Urothelium cell line (cell line): ENCODE measurements around the gene DENND1A.
A peak's percentile ranks its signal among the peaks of the same experiment; 100 is the strongest.

Source experiments
- DNase-seq: peaks from one replicate; pipeline ENCODE4 v3.0.0; 2011; ENCODE audit warnings: low spot score, mixed read lengths
- FAIRE-seq: peaks from 2 replicates; lab custom pipeline; 2011; peaks lifted over from hg19 to GRCh38; lab: Jason Lieb, UNC

DENND1A gene

GRCh38 chr9:123868002-123868401, 61.9 kb downstream of the DENND1A start:
- DNase-seq (no peak), FAIRE-seq (no peak)

- FAIRE-seq, result no peak
- no peak for DNase-seq
Measured at GRCh38 chr9:123867034-123867433, 62.9 kb downstream of the DENND1A start.

GRCh38 chr9:123866497-123866896, 63.4 kb downstream of the DENND1A start:
- FAIRE-seq, result no peak

GRCh38 chr9:123865226-123866000, 64.5 kb downstream of the DENND1A start:
- FAIRE-seq, result no peak
- no peak for DNase-seq

More at GRCh38 chr9:123866497-123866896, 63.4 kb downstream of the DENND1A start:
- no peak for DNase-seq

GRCh38 chr9:123864251-123864650, 65.7 kb downstream of the DENND1A start:
- FAIRE-seq (no peak), DNase-seq (no peak)

GRCh38 chr9:123863164-123863855, 66.6 kb downstream of the DENND1A start:
- DNase-seq (no peak), FAIRE-seq (no peak)

- FAIRE-seq (no peak), DNase-seq (no peak)
Measured at GRCh38 chr9:123861756-123862120, 68.2 kb downstream of the DENND1A start.

- no peak for DNase-seq
- FAIRE-seq, result no peak
Measured at GRCh38 chr9:123861086-123861755, 68.7 kb downstream of the DENND1A start.

GRCh38 chr9:123860603-123861002, 69.3 kb downstream of the DENND1A start:
- no peak for FAIRE-seq
- no peak for DNase-seq

- FAIRE-seq (no peak), DNase-seq (no peak)
Measured at GRCh38 chr9:123852403-123852802, 77.5 kb downstream of the DENND1A start.

GRCh38 chr9:123851851-123852250, 78.1 kb downstream of the DENND1A start:
- no peak for FAIRE-seq
- DNase-seq, result no peak

- DNase-seq (no peak), FAIRE-seq (no peak)
Measured at GRCh38 chr9:123848447-123849085, 81.4 kb downstream of the DENND1A start.

- DNase-seq (no peak), FAIRE-seq (no peak)
Measured at GRCh38 chr9:123846966-123847365, 83.0 kb downstream of the DENND1A start.

GRCh38 chr9:123843703-123844102, 86.2 kb downstream of the DENND1A start:
- DNase-seq, result no peak
- no peak for FAIRE-seq

GRCh38 chr9:123835821-123836220, 94.1 kb downstream of the DENND1A start:
- FAIRE-seq (no peak), DNase-seq (no peak)

- FAIRE-seq (no peak), DNase-seq (peak; percentile 4)
Measured at GRCh38 chr9:123834889-123835562, 94.9 kb downstream of the DENND1A start.

GRCh38 chr9:123834218-123834888, 95.6 kb downstream of the DENND1A start:
- DNase-seq (no peak), FAIRE-seq (no peak)

GRCh38 chr9:123832858-123833650, 96.9 kb downstream of the DENND1A start:
- DNase-seq, result no peak
- FAIRE-seq, result no peak

GRCh38 chr9:123832176-123832575, 97.8 kb downstream of the DENND1A start:
- FAIRE-seq (no peak), DNase-seq (no peak)
